ENCODE results near the gene PNPLA8.
"Not testable (repeated sequence)": the region's sequence is repeated elsewhere in the genome, so short reads cannot be mapped to it uniquely, and the experiment has no call there.

The PNPLA8 gene

DNA sequence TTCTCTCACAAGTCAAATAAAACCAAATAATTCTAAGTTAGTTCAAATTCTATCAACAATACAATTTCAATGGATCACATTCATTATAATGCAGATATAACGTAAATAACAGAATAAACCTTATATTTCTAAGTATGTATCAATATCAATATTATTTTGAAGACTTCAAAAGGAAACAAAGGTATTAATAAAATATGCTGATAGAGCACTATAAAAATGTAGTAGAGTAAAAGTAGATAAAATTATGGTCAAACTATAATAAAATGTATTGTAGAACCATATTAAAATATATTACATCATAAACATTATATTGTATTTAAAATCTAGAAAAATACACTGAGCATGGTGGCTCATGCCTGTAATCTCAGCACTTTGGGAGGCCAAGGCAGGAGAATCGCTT lies 46.2 kb downstream of the PNPLA8 start:
- no peak for DNase-seq (ENCODE audit: low read depth in 2 of 2)

DNA sequence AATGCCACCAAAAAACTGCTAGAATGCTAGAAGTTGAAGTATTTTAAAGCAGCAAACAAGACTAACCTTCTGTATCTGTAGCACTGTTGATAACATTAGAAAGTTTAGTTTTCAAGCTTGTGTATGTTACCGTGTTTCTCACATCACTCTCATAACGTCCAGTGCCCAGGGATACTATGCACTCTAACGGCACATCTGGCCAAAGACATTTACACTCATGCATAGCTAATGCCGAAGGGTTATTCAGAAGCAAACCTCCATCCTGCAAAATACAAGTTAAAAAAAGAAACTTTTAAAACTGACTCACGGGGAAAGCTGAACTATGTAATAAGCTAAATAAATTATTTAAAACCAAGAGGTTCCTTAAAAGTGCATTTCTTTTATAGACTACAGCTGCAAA lies 46.8 kb downstream of the PNPLA8 start:
- DNase-seq (ENCODE audit: low read depth in 2 of 2): no peak

DNA sequence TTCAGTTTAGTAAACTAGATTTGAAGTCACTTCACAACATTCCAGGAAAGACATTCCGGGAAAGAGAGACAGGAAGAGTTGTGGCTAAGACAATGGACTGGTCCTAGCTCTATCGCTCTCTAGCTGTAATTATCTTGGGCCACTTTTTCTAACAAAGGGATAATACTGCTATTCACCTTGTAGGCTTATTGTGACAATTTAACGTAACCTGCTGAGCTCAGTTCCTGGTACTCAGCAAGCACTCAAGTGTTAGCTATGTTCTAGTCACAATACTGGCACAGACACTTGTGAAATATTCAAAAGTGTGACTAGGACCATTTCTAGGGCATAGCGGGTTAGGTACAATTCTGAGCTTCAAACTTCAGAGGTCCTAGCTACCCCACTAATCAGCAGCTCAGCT lies 57.7 kb downstream of the PNPLA8 start:
- DNase-seq (ENCODE audit: low read depth in 2 of 2): no peak

DNA sequence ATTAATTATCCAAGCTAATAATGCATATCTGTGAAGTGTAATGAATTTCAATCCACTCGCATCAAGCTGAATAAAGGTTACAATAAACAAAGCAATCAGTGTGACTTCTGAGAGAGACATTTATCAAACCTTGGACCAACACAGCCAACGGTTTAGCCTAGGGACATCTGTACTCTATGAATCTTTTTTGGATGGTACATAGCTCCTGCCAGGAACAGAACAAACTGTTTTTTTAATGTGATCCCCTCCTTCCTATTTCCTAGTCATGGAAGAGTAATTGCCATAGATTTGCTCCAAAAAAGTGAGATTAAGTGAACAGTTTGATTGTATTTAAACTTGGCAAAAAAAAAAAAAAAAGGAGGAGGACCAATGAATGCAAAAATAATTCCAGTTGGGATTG lies 58.5 kb downstream of the PNPLA8 start:
- no peak for DNase-seq (ENCODE audit: low read depth in 2 of 2)

DNA sequence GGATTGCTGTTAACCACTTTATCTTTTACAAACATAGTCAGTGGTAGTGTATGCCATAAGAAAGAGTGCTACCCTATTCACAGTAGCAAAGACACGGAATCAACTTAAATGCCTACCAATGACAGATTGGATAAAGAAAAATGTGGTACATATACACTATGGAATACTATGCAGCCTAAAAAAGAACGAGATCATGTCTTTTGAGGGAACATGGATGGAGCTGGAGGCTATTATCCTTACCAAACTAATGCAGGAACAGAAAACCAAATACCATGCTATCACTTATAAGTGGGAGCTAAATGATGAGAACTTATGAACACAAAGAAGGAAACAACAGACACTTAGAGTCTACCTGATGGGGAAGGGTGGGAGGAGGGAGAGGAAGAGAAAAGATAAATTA lies 59.6 kb downstream of the PNPLA8 start:
- not testable (repeated sequence) for DNase-seq (ENCODE audit: low read depth in 2 of 2)

DNA sequence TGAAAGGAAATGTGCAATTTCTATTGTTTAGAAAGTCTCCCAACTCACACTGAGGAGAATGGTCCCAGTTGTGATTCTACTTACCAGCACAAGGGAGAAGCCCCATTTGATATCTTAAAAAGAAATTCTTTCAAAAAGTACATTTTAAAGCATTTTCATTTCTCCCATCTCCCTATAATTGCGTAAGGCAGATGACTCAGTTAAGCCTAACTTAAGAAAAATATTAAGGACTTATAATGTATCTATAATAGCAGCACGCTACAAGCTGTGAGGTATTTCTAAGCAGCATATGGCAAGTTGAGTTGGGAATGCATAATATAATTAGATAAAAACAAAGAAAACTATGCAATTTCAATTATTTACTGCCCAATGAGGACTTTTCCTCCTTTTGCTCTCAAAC lies 61.2 kb downstream of the PNPLA8 start:
- no peak for DNase-seq (ENCODE audit: low read depth in 2 of 2)

DNA sequence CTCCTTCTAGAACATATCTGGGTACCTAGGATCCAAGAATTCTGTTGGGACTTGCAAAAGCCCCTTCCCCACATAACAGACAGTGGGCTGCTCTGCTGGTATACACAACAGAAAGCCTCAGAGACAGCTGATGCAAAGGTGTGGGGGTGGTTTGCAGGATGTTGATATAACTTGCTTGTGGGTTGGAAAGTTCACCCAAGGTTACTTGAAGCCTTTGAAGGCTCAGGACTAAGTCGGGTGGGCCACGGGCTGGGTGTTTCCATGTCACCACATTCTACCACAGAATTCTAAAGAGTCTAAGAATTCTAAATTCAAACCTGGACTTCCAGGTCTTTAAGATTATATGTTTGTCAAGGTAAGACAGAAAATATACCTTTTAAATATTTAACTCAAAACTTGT lies 62.3 kb downstream of the PNPLA8 start:
- no peak for DNase-seq (ENCODE audit: low read depth in 2 of 2)

DNA sequence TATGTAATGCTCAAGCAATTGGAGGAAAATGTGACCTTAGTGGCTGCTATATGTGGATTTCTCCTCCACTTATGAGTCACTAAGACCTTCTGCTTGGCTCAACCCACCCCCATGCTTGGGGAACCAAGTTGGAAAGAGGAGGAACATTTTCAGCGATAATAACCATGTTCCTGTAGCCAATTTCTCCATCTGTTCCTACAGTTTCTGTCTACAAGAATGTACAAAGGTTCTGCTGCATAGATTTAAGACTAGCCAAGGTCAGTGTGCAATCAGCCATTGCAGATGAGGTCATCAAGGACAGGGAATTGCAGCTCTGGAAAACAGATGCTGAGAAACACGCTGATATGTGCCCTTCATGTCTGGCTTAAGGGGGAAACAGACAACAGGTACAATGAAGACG lies 64.1 kb downstream of the PNPLA8 start:
- DNase-seq (ENCODE audit: low read depth in 2 of 2): no peak

DNA sequence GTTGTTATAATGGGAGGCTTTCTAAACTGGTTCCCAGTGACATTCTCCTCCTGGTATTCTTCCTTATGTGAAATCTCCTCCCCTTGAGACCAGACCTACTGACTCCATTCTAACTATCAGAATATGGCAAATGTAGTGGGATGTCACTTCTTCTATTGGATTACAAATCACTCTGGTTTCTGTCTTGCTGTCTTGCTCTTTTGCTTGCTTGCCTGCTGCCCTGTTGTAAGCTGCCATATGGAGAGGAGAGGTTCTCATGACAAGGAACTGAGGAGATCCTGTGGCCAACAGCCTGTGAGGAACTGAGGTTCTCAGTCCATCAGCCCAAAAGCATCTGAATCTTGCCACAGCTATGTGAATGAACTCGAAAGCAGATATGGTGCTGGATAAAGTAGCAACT lies 65.0 kb downstream of the PNPLA8 start:
- no peak for DNase-seq (ENCODE audit: low read depth in 2 of 2)

DNA sequence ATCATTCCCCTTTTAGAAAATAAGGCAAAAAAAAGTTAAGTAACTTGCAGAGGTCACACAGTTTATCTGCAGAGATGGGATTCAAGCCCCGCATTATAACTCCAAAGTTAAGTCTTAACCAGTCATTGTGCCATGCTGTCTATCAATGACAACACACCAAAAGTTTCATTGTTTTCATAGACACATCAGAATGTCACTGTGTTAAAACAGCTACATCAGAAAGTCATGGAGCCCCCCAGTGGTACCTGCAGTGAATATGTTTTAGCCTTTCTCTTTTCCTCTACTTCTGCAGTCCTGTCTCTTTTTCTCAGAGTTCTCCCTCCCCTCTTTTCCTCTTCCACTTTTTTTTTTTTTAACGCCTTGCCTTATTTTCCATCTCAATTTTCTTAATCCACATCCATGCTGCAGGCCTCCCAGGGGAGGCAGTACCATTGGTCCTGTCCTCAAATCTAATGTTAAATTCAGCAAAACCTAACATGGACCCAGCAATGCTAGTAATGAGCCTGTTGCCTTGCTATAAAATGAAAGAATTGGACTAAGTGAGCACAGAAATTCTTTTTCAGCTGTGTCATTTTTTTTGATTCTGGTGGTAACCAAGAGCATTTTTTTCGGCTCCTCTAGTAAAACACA lies 65.9 kb downstream of the PNPLA8 start:
- DNase-seq (ENCODE audit: low read depth in 2 of 2): no peak

DNA sequence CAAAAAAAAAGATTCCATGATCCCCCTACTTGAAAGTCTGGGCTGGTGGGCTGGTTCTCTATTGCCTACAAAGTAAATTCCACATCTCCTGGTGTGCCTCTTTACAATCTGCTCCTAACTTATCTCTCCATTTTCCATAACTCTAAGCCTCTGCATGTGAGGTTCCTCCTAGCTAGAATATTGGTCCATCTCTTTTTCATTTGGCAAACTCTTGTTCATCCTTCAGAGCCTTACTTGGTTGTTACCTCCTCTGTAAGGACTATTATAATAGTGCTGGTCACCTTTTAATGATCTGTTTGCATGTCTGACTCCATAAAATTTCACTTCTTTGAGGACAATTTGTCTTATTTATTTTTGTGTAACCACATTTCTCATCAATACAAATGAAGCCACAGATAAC lies 68.1 kb downstream of the PNPLA8 start:
- DNase-seq (ENCODE audit: low read depth in 2 of 2): no peak

DNA sequence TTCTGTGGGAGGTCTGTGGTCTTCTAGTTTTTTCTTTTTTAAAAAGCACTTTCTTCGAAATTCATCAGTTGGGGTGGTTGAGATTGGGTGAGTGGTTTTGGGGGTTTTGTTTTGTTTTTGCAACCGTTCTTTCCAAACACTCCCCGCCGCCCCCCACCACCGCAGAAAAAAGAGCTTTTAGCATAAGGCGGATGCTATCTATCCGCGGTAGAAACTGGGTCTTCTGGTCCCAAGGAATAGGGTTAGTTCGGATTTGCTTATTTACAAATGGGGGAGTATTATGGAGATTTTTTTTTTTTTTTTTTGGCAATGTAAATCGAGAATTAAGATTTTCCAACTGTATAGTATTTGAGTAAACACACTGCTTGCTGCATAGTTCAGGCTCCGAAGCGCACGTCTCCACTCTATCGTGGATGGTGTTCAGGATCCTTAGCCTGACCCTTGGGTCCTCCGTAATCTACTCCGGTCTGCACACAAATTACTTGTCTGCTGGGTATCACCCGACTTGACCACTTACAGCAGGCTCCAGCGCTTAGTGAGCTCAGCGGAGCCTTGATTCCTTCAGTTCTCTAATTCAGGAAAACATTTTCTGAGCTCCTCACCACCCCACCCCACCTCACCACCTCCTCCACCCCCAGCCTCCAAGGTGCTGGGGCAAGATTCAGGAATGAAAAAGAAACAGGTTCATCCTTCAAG lies 68.9 kb downstream of the PNPLA8 start:
- DNase-seq (ENCODE audit: low read depth in 2 of 2): no peak

DNA sequence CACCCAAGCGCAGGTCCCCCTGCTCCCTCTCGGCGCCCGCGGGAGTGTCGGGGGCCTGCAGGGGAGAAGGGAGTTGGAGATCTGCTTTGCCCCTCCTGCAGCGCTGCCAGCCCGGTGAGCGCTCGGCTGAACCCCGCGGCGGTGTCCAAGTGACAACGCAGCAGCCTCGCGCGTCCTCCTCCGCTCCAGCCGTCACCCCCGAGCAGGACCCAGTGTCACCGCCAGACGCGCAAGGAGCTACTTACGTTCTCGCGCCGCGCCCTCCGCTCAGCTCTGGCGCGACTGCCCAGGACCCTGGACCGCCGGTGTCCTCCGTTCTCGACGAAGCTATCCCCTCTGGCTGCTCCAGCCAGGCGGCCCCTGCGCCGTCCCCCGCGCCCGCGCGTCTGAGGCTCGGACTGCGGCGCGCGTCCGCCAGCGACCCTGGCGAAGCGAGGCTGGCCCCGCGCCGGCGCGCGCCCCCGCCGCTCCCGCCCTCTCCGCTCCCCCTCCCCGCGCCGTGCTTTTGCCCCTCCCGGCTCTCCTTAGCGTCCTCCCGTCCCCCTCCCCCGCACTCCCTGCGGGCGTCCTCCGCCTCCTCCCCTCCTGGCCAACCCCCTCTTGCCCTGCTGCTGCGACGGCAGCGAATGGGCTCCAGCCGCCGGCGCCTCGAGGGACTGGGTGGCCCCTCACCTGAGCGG lies 69.8 kb downstream of the PNPLA8 start, which contains the start of gene NRCAM:
Gene NRCAM (minus strand): TSS at position 439 of the 680 bp plus-strand sequence. CDS start 216,372 bp downstream, outside the sequence.
- DNase-seq (ENCODE audit: low read depth in 2 of 2): no peak

DNA sequence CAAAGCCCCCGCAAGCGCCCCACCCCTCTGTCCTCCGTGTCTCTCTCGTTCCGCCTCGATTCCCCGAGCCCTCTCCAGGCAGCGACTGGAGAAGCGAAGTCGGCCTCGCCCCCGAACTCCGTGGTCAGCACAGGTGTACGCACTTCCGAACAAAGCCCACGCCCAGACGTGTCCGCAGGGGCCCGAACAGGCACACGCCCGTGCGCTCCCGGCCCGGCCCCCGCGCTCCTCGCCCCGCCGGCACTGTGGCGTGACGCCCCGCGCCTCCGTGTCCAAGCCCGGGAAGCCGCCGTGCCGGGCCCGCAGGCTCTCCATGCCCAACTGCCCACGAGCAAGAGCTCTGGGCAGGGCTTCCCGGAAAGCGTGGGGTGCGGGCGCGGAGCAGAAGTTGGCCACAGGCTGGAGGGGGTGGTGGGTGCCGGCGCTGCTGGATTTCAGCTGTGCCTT lies 70.4 kb downstream of the PNPLA8 start:
- no peak for DNase-seq (ENCODE audit: low read depth in 2 of 2)

DNA sequence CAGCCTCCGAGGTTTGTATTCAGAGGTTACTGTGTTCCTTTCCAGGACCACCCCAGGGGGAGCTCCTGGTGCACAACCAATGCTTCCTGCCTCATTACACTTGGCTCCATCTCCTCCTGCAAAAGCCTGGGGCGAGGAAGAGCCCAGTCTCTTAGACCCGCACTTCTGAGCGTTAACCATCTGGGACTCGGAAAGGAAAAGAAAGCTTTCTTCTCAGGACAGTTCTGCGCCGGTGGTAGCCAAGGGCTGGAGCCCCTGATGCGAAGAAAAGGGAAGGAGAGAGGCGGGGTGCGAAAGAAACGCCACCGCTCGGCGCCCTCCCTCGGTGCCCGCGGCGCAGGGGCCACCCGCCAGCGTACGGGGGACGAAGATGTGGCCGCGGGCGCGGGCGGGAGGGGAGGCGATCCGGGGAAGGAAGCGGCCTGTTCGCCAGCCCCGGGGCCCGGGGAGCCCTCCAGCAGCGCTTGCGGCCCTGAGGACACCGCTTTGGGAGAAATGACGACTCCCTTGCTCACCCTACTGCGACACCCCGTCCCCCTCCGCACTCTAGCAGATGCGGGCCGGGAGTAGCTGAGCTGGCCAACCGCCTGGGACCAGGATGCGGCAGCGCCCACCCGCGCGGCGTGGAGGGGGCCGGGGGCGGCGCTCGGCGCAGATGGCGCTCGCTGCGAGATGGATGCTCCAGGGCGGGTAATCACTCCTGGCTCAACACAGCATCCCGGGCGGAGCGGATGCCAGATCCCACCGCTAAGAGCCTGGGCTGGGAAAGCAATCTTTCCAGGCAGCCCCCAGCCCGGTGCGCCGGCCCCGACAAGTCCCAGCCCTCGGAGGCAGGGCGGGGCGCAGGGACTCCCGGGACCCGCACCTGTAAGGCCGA lies 71.0 kb downstream of the PNPLA8 start:
- no peak for DNase-seq (ENCODE audit: low read depth in 2 of 2)

DNA sequence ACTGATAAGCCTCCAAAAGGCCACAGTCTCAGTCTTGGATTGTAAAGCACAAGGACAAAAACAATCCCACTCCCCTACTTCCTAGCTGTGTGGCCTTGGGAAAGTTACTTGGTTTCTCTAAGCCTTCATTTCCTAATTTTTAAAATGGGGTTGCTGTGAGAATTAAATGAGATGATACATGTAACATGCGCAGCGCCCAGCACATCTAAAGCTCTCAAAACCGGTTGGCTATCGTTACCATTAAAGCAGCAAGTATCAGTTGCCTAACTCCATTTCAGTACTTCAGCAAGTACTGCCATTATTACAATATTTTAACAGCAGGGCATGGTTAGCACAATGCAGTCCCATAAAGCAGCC lies 71.6 kb downstream of the PNPLA8 start:
- no peak for DNase-seq (ENCODE audit: low read depth in 2 of 2)

DNA sequence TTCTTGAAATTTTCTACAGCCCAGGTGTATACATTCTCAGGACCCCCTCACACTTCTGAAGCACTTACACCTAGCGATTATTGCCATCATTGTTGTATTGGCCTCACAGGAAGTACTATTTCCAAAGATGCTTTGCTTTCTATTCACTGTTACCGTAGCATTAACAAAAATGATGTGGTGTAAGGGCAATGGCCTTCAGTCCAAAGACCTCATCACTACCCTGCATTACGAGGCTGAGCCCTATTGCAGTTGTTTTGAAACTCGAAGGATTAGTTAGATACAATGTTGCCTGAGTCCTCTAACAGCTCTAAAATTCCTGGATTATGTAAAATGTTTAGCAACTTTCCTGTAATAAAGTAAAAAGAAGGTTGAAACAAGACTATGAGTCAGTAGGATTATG lies 72.6 kb downstream of the PNPLA8 start:
- no peak for DNase-seq (ENCODE audit: low read depth in 2 of 2)

DNA sequence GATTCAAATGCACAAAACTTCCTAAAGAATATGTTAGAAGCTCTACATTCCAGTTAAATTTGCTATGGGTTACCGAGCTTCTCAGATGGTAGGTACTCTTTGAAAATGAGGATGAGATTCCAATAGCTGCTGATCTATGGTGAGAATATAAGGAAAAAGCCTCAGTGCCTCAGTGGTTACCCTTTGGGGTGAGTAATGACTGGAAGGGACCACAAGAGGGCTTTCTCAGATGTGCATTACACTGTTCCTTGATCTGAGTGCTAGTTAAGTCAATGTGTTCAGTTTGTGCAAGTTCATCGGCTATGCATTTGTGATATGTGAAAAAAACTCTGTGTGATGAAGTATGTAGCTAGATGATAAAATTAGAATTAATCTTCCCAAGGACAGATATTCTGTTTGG lies 73.2 kb downstream of the PNPLA8 start:
- no peak for DNase-seq (ENCODE audit: low read depth in 2 of 2)

DNA sequence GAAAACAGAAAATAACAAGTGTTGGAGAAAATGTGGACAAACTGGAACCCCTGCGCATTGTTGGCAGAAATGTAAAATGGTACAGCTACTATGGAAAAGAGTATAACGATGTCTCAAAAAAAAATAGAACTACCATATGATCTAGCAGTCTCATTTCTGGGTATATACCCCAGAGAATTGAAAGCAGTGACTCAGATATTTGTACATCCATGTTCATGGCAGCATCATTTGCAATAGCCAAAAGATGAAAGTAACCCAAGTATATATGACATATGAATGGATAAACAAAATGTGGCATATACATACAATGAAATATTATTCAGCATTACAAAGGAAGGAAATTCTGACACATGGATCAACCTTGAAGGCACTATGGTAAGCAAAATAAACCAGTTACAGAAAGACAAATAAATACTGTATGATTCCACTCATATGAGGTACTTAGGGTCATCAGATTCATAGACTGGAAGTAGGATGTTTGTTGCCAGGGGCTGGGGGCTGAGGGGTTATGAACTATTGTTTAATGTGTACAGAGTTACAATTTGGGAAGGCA lies 74.6 kb downstream of the PNPLA8 start:
- no peak for DNase-seq (ENCODE audit: low read depth in 2 of 2)

DNA sequence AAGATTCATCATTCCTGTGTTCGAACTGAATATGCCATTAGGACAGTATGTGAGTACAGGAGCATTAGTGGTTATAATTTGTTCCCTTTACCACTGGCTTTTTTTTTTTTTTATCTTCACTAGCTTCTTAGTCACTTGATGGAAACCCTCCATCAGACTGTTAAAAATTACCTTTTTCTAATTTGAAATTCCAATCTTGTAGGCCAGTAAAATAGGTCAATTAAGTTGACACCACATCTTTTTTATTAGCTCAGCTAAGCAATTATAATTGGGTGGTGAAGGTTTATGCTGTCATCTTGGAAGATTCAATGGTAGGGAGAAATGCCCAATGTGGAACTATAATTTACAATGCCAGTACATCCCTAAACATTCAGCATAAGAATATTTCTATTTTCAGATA lies 75.8 kb downstream of the PNPLA8 start:
- no peak for DNase-seq (ENCODE audit: low read depth in 2 of 2)

DNA sequence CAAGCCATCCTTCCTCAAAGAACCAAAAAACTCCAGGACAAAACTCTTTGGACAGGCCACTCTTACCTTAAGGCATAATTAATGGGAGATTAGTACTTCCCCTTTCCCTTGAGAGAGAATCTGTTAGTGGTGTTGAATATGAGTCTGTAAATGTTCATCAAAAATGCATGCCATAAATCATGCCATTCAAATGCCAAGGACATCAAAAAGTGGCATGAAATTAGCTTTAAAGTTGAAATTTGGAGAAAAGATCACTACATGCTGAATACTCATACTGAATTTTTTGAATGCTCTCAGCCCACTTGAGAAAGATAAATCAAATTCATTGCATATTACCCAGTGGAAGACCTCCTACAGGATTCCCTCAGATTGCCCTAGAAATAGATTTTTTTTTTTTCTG lies 76.4 kb downstream of the PNPLA8 start:
- no peak for DNase-seq (ENCODE audit: low read depth in 2 of 2)
